GM19438 (cell line): ENCODE results near the gene CACNA1I.

ENCODE experiments used
- ATAC-seq: cut with Tn5 transposase; IDR thresholded peaks from one replicate; pipeline ENCODE4 v1.9.1; 2021; ENCODE audit warnings: low read depth; ENCODE audit not compliant: unreplicated experiment

The CACNA1I gene

GRCh38 chr22:39686776-39687525 lies 116.4 kb downstream of the CACNA1I start:
- no peak for ATAC-seq

DNA sequence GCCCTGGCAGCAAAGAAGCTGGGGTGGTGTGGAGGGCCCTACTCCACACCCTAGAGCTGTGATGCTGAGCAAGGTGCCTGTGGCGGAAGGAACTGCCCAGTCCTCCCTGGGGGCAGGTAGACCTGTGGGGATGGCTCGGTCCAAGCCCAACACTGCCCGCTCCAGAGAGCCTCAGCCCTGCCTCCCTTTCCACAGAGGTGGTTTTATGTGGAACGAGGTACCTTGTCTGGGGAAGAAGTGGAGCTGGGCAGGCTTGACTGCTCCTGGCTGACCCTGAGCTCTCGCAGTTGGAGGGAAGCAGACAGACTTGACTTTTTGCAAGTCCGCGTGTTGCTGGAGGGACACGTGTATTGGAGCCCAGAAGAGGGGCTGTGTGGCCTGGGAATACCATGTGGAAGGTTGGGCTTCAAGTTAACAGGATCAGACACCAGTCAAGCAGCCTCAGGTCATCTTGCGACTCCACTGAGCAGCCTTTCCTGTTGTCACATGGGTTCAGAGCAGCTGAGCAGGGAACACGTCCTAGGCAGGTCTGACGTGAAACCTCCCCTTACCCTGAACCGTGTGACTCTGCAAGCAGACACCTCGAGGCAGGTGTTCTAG lies 117.7 kb downstream of the CACNA1I start:
- ATAC-seq: no peak

DNA sequence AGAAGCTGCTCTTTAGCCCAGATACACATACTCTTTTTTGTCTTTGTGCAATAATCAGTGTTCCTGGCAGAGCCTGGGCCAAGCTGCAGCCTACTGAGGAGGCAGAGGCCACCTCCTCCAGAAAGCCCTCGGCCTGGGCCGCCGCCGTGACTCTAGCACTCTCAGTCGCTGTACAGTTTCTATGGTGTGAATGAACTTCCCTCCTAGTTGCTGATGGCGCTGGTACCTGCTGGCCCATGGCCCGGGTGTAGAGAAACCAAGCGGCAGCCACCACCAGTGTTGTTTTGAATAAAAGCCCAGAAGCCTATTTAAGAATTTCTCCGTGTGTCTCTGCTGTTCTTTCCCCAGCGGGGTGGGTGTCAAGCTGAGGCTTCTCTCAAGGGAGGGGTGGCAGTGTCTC lies 118.9 kb downstream of the CACNA1I start:
- no peak for ATAC-seq

DNA sequence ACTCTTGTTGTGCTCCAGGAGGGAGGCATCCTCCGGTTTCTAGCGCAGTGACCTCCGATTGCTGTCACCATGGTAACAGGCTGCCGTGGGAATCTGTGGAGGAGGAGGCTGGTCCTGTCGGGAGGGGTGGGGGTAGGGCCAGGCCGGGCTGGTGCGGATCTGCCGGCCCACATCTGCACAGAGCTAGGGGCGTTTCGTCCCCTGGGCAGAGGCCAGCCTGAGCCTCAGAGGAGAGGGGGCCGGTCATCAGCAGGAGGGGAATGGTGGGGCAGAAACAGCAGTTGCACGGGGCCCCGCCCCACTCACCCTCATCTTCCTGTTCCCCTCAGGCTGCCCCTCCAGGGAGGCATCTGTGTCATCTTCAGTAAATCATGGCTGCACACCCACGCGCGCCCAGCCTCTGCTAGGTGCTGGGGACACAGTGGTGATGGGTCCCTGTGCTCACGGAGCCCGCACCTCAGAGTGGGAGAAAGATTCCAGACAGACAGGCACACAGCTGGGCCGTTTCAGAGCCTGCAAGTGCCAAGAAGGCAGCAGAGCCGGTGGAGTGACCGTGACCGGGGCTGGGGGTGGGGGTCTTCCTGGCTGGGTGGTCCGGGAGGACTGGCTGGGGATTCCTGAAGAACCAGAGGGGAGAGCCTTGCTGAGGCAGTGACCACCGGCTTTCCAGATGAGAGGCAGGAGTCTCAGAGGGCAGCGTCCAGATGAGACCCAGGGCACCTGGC lies 120.5 kb downstream of the CACNA1I start:
- ATAC-seq: no peak

- ATAC-seq: no peak
Measured at GRCh38 chr22:39693943-39694500, 123.5 kb downstream of the CACNA1I start.

GRCh38 chr22:39697790-39698430 lies 127.4 kb downstream of the CACNA1I start:
- no peak for ATAC-seq

DNA sequence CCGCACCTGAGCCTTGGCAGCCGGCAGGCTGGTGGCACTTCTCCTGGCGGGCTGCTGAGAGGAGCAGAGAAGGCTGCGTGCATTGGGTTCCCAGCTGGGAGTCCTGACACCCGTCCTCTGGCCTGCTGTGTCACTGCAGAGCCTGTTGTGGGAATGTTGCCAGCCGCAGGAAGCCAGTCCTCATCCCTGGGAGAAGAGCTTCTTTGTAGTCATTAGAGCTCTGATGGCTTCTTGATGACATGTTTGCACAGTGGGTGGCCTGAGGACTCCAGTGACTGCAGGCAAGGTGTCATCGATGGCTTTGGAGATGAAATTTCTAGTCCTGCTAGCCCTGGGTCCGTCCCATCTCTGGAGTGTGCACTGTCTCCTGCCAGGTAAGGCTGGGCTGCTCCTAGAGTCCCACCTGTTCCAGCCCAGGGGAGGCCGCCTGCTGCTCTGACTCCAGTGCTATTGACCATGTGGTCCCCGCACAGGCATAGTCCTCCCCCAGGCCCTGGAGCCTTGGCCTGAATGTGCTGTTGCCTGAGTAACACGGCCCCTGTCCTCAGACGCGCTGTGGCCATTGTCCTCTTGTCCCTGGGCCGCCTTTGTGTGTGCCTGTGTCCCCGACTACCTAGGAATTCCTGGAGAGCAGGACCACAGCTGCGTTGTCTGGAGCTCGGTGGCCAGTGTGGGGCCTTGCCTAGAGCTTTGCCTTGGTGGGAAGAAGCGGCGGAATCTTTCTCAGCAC lies 129.2 kb downstream of the CACNA1I start:
- ATAC-seq: no peak

DNA sequence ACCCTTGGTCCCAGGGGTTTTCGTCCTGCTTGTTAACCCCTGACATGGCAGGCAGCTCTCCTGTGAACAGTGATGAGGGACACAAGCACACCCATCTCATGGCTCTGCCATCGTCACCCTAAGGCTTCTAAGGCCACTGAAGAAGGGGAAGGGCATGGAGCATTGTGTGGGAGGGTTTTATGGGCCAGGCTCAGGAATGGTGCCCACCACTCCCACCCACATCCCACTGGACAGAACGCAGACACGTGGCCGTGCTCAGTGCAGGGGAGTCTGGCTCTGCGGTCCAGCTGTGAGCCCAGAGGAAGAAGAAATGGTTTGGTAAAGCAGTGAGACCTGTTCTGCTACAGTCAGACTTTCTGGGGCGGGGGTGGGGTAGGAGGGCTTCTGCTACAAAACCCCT lies 130.0 kb downstream of the CACNA1I start:
- no peak for ATAC-seq

DNA sequence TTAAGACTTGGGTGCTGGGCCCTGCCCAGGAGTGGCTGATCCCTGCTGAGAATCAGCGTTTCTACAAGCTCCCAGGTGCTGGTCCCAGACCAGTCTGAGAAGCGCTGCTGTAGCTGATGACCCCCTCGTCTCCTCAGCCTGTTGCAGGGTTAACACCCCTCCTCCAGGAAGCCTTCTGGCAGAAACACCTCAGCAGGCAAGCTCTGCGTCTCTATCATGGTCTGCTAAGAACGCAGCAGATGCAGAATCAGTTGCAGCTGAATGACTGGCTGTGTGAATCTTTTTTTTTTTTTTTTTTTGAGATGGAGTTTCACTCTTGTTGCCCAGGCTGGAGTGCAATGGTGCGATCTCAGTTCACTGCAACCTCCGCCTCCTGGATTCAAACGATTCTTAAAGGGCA lies 132.5 kb downstream of the CACNA1I start:
- no peak for ATAC-seq

GRCh38 chr22:39703928-39704639 lies 133.5 kb downstream of the CACNA1I start:
- no peak for ATAC-seq

DNA sequence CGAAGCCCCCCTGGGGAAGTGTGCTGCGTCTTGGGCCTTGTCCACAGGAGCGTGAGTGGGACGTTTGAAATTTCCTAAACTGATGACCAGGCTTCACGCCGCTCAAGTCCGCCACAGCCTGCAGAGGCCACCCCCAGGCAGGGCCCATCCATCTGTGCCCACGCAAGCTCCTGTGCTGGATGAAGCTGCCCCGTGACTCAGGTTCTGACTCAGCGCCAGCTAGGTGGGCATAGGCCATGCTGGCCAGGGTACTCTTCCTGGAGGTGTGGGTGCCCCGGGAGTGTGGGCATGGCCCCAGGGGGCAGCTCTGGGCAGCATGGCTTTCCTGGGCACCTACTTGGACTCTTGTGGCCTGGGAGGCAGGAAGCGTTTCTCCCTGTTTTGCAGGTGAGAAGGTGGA lies 134.8 kb downstream of the CACNA1I start:
- ATAC-seq: no peak

DNA sequence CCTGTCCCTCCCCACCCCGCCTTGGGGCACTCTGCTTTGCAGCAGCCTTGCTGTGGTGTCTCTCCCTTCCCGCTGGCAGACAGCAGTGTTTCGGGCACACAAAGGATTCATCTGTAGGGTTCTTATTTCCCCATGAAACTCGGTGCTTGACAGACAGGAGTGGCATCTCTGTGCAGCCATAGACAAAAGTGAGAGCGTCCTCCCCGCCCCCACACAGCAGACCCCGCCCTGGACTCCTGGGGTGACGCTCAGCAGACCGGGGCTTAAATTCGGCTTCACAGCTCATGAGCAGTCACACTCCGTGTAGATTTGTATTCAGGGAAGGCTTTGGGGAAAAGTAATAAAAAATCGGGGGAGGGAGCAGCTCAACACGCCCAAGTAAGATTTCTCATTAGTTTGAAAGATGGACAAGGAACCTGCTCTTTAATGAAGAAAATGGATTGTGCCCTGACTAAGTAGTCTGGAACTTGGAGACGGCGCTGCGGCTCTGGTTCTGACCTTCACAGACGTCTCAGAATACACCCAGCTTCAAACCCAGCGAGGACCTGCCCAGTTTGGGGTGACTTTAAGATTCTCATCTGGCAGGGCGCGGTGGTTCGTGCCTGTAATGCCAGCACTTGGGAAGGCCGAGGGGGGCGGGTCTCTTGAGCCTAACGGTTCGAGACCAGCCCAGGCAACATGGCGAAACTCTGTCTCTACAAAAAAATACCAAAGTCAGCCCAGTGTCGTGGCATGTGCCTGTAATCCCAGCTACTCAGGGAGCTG lies 136.0 kb downstream of the CACNA1I start:
- no peak for ATAC-seq

DNA sequence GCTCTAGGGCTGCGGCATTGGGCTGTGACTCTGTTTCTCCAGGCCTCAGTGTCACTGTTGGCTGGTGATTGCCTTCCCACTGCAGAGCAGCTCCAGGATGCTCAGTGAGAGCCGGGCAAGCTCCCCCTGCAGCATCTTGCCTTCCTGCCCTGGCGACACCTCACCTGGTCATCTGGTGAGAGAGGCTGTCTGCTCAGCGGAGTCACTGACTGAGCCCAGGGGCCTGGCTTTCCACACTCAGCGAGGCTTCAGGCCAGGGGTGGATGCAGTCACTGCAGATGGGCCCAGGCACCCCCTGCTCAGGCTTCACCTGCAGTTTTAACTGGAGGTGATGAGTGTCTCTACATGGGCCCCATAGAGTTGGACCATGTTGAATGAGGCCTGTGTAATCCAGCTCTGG lies 136.8 kb downstream of the CACNA1I start:
- ATAC-seq: no peak

DNA sequence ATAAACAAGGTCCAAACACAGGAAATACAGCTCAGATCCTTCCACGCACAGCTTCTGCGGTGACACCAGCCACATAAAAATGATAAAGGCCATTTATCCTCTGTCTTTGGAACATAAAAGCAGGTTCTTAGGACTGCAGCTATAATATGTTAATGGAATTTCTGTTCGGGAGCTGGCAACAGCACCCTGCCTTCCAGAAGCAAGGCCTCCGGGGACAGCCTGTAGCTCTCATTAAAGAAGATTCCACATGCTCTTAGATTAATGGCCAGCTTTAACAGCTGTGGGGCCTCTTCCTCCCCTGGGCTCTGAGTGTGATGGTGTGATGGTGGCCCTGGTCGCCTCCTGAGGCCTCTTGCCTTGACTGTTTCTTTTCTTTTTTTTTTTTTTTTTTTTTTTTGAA lies 137.3 kb downstream of the CACNA1I start:
- no peak for ATAC-seq

DNA sequence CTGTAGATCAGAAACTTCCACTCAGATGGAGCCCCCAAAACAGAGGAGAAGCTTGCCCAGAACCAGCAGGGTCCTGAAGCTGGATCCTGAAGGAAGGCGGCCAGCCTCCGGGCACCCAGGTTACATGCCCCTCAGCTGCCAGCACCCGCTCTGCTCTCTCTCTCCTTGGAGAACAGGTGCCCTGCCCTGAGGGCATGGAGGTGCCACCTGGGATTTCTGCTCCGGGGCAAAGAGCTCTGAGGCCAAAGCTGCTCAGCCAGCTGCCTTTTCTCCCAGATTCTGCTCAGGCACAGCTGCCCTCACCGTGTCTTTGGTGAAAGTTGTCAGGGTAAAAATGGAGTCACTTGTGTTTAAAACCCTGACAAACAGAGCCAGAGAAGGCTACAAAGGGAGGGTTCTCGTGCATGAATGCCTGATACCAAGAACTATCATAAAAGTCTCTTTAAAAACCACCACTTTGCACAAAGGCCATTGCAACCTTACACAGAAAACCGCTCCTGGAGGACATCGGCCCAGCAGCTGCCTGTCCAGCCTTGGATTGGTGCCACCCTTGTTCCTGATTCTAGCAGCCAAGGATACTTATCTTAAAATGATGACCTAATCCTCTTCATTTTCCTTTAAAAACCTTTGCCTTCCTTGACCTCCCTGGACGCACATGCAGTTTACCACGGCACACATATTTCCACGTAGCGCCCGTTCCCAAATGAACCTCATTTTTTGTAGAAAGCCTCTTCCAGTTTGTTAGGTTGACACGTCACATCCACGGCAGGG lies 140.0 kb downstream of the CACNA1I start:
- ATAC-seq: no peak

- ATAC-seq: no peak
Measured at GRCh38 chr22:39712081-39712480, 141.5 kb downstream of the CACNA1I start.

DNA sequence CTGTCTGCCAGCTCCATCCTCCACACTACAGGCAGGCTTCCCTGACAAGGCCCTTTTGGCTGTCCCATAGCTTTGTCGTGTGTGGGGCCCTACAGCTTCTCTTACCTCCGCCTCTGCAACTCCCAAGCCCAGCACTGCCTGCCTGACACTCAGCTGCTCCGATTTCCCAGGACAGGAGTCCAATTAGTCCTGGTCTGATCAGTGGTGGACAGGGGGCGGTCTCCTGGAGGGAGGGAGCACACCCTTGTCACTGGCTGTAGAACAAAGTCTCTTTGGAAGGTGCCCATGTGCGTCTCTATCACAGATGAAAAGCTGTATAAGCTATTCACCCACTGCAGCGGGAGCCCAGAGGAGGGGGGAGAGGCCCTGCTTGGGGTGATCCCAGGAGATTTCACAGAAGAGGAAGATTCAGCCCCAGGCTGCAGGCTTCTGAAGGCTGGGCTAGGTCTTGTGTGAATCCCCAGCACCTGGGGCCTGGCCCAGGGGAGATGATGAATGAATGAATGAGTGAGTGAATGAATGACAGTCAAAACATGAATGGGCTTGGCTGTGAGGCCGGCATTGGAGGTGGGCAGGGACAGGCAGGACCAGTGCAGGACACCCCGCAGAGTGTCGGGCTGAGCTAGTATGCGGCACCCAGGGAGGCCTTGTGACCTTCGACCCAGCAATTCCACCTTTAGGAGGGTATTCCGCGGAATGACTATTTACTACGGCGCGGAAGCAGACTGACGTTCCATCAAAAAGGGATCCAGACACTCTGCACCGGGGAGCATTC lies 142.4 kb downstream of the CACNA1I start:
- ATAC-seq: no peak
